K562 (cell line): ENCODE results near the gene ERO1B. TPM values are rescaled to one million over a fixed set of nuclear protein-coding genes. Genes with fewer than 3 reads are reported as not detected.

Source experiments
- CBFA2T3 ChIP-seq: fragments of 450-650 bp; IDR thresholded peaks from 2 replicates; pipeline ENCODE4 v1.6.1; 2017
- ETV6 ChIP-seq, 3 experiments: fragments of 150-350 bp in 1 of 3; sonication (generic) in 1 of 3; formaldehyde crosslinking in 1 of 3; IDR thresholded peaks; 2 replicates each; pipeline versions ENCODE4 v1.6.1 to v1.8.0; 2014 to 2022; ENCODE audit warnings: borderline replicate concordance in 2 of 3, low read depth in 2 of 3, antibody characterized with exemption in 1 of 3, low read length in 1 of 3, mild to moderate bottlenecking in 1 of 3, missing genetic modification reagents in 1 of 3
- HMBOX1 ChIP-seq: sonication (generic); IDR thresholded peaks from 2 replicates; pipeline ENCODE4 v1.6.1; 2016
- HMG20A ChIP-seq: fragments of 450-650 bp; formaldehyde crosslinking; conservative IDR thresholded peaks from 2 replicates; pipeline ENCODE4 v1.4.0; 2020; ENCODE audit warnings: mild to moderate bottlenecking, mixed read lengths
- ID3 ChIP-seq, 2 experiments: fragments of 250-450 bp in 1 of 2; fragments of 450-650 bp in 1 of 2; sonication (Bioruptor Pico) in 1 of 2; IDR thresholded peaks; 2 replicates each; pipeline versions ENCODE4 v1.6.1 to v1.8.0; 2016 to 2021; ENCODE audit warnings: mild to moderate bottlenecking in 2 of 2, moderate library complexity in 2 of 2, missing compliant biosample characterization in 1 of 2, missing genetic modification characterization in 1 of 2
- IRF1 ChIP-seq: sonication (generic); formaldehyde crosslinking; IDR thresholded peaks from 2 replicates; pipeline ENCODE4 v1.8.0; 2022; ENCODE audit warnings: missing genetic modification reagents, mild to moderate bottlenecking, borderline replicate concordance
- JUND ChIP-seq, 2 experiments: IDR thresholded peaks; 2 replicates in 1 of 2; 3 replicates in 1 of 2; pipeline ENCODE4 v1.6.1; 2011; ENCODE audit warnings: borderline replicate concordance in 2 of 2, low read depth in 2 of 2, low read length in 2 of 2, improper control_type of control experiment in 1 of 2, missing biosample characterization in 1 of 2, missing genetic modification characterization in 1 of 2, missing genetic modification reagents in 1 of 2
- MBD1 ChIP-seq: fragments of 250-450 bp; sonication (Bioruptor Pico); IDR thresholded peaks from 2 replicates; pipeline ENCODE4 v1.8.0; 2022; ENCODE audit warnings: inconsistent platforms
- NFXL1 ChIP-seq: fragments of 450-650 bp; formaldehyde crosslinking; IDR thresholded peaks from 2 replicates; pipeline ENCODE4 v1.4.0; 2021; ENCODE audit warnings: mild to moderate bottlenecking
- PCBP1 ChIP-seq: fragments of 200-400 bp; formaldehyde crosslinking; IDR thresholded peaks from 2 replicates; pipeline ENCODE4 v1.6.1; 2018; ENCODE audit warnings: mild to moderate bottlenecking, low read depth, low read length; ENCODE audit not compliant: poor library complexity, severe bottlenecking
- PREB ChIP-seq: sonication (generic); formaldehyde crosslinking; IDR thresholded peaks from 2 replicates; pipeline ENCODE4 v1.8.1; 2023; ENCODE audit warnings: mild to moderate bottlenecking, missing genetic modification reagents
- PTRF ChIP-seq: fragments of 450-650 bp; IDR thresholded peaks from 2 replicates; pipeline ENCODE4 v1.6.1; 2016; ENCODE audit warnings: mild to moderate bottlenecking, missing genetic modification characterization, missing compliant biosample characterization
- SIRT6 ChIP-seq: IDR thresholded peaks from one replicate; pipeline ENCODE4 v1.6.1; 2012; ENCODE audit warnings: low read depth, mild to moderate bottlenecking, control low read depth, inconsistent platforms, low read length, moderate library complexity
- ZBTB12 ChIP-seq: fragments of 250-450 bp; sonication (Bioruptor Pico); IDR thresholded peaks from 2 replicates; pipeline ENCODE4 v1.4.0; 2020
- ZNF174 ChIP-seq: fragments of 250-450 bp; sonication (Bioruptor Pico); IDR thresholded peaks from 2 replicates; pipeline ENCODE4 v1.4.0; 2020; ENCODE audit warnings: mild to moderate bottlenecking
- ZNF175 ChIP-seq: fragments of 200-800 bp; sonication (Bioruptor generic); IDR thresholded peaks from 2 replicates; pipeline ENCODE4 v1.6.1; 2016; ENCODE audit warnings: low read depth, mild to moderate bottlenecking, missing genetic modification characterization, missing compliant biosample characterization
- ZNF23 ChIP-seq: fragments of 250-450 bp; sonication (Bioruptor Pico); IDR thresholded peaks from 2 replicates; pipeline ENCODE4 v1.4.0; 2020; ENCODE audit warnings: mild to moderate bottlenecking
- ZNF263 ChIP-seq: sonication (generic); formaldehyde crosslinking; IDR thresholded peaks from 2 replicates; pipeline ENCODE4 v1.8.0; 2022; ENCODE audit warnings: mild to moderate bottlenecking, missing genetic modification reagents, borderline replicate concordance
- ZNF586 ChIP-seq: fragments of 450-650 bp; formaldehyde crosslinking; conservative IDR thresholded peaks from 2 replicates; pipeline ENCODE4 v1.4.0; 2020; ENCODE audit warnings: mild to moderate bottlenecking, moderate library complexity
- ZSCAN32 ChIP-seq: fragments of 450-650 bp; formaldehyde crosslinking; IDR thresholded peaks from 2 replicates; pipeline ENCODE4 v1.4.0; 2020; ENCODE audit warnings: mild to moderate bottlenecking, moderate library complexity
- polyA plus RNA-seq, 8 experiments: library from polyadenylated mRNA; depleted of rRNA in 4 of 8; stranded (reverse) in 5 of 8; unstranded in 3 of 8; fragments of >200 nt; fragmentation: Nextera tagmentation in 2 of 8; fragmentation: Illumina TruSeq in 1 of 8; extraction: Ambion mirVana in 2 of 8; extraction: Trizol in 1 of 8; gene quantifications; 2 replicates each; pipeline versions ENCODE4 v1.2.1 to v1.2.3, GENCODE V29; 2011 to 2014; ENCODE audit warnings: inconsistent platforms in 1 of 8, missing spikeins in 1 of 8
- total RNA-seq, 7 experiments: library from RNA; depleted of rRNA in 6 of 7; stranded (reverse); fragments of >200 nt in 6 of 7; fragmentation: Illumina TruSeq in 2 of 7; extraction: Trizol in 2 of 7; gene quantifications; 2 replicates each; pipeline versions ENCODE4 v1.2.1 to v1.2.3, GENCODE V29; 2011 to 2021; ENCODE audit warnings: low replicate concordance in 1 of 7

The ERO1B gene
- total and polyA plus RNA-seq, 9 of the 15 experiments (the other 6 are each of a cell fraction or from before 2014, with no cell fraction given): 0.59 to 6.4 (median 4.2) TPM

GRCh38 chr1:236315518-236315917, 33.8 kb upstream of the ERO1B start (continued):
- TF ChIP-seq ZBTB12 (CRISPR knock-in tag): 0 out of 2 replicates have a peak, but pooled peaks have one; percentile 28
- TF ChIP-seq ZNF23 (CRISPR knock-in tag): no peak
- no peak for TF ChIP-seq PREB
- no peak for TF ChIP-seq ZNF586 (CRISPR knock-in tag)
- no peak for TF ChIP-seq JUND (IDR thresholded peaks at IDR 0.05; ENCODE audit: borderline replicate concordance, low read depth, low read length)
- TF ChIP-seq JUND (tag; IDR thresholded peaks at IDR 0.05; ENCODE audit: borderline replicate concordance, low read depth, low read length): no peak
- no peak for TF ChIP-seq ZNF263 (CRISPR knock-in tag)
- TF ChIP-seq MBD1 (CRISPR knock-in tag): no peak
- TF ChIP-seq SIRT6: no peak
- TF ChIP-seq IRF1 (CRISPR knock-in tag): no peak
- TF ChIP-seq PCBP1: no peak
- peak; percentile 63; the same call in 1 of the 2 replicates for TF ChIP-seq NFXL1
- TF ChIP-seq HMG20A: no peak
- no peak for TF ChIP-seq ETV6 (IDR thresholded peaks at IDR 0.05; ENCODE audit: borderline replicate concordance in 1 of 2, low read depth in 2 of 2, low read length in 1 of 2)
- no peak for TF ChIP-seq ETV6 (CRISPR knock-in tag; IDR thresholded peaks at IDR 0.05; ENCODE audit: borderline replicate concordance)
- TF ChIP-seq ID3 (CRISPR knock-in tag; IDR thresholded peaks at IDR 0.05): no peak
- TF ChIP-seq ID3 (tag; IDR thresholded peaks at IDR 0.05): no peak
- TF ChIP-seq ZSCAN32 (CRISPR knock-in tag): no peak
- TF ChIP-seq ZNF175 (CRISPR knock-in tag): no peak
- peak; percentile 80 for TF ChIP-seq PTRF (tag)
- TF ChIP-seq HMBOX1: peak; percentile 79
- peak; percentile 25; the same call in 1 of the 2 replicates for TF ChIP-seq CBFA2T3
- TF ChIP-seq ZNF174 (CRISPR knock-in tag): no peak
